Measurements from ENCODE around the gene FRK.
"Not testable (repeated sequence)": the region's sequence is repeated elsewhere in the genome, so short reads cannot be mapped to it uniquely, and the experiment has no call there.

FRK gene

GRCh38 chr6:116074732-116075390 lies 14.2 kb upstream of the FRK start:
- in situ Hi-C loops (cut with MboI; ENCODE audit: low sequenced_read_pairs), result no loop called here

DNA sequence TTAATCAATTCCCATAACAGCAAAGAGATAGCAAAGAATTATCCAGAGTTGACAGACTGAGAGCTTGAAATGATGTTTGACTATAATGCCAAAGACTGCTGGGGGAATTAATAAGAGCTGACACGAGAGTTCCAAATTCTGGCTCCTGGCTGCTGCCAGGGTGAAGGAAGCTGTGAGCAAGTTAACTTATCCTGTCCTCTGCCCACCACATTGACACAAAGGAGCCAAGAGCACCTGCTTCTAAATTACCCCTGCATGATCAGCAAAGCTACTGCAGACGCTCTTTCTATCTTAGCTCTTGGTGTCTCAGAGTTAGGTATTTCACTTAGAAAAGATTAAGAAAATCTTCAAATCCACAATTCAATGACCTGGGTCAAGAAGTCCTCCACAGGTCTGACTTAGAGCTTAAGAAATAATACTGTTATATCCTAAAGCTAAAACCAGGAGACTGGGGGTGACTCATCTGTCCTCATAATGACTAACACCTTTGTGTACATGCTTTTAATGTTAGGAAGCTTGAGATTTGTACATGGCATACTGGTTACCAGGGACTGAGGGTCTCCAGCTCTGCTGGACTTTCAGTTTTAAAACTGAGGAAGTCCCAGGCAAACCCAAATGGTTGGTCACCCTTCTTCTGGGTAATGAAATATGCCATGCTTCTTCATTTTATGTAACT lies 13.2 kb upstream of the FRK start:
- in situ Hi-C loops (cut with MboI; ENCODE audit: low sequenced_read_pairs), result no loop called here

DNA sequence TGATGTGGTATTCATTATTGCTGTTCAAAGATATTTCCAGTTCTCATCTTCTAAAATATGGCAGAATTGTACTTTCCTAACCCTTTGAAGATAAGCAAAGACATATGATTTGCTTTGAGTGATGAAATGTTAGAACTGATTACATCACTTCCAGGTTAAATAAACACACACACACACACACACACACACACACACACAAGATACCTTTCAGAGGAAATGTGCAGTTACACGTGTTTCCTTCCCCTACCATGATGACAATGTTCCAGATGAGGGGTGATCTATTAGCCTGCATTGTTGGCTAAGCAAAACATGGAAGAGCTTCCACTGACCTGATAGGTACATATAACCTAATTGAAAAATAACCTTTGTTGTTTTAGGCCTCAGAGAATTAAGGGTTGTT lies 11.7 kb upstream of the FRK start:
- in situ Hi-C loops (cut with MboI; ENCODE audit: low sequenced_read_pairs), result no loop called here

DNA sequence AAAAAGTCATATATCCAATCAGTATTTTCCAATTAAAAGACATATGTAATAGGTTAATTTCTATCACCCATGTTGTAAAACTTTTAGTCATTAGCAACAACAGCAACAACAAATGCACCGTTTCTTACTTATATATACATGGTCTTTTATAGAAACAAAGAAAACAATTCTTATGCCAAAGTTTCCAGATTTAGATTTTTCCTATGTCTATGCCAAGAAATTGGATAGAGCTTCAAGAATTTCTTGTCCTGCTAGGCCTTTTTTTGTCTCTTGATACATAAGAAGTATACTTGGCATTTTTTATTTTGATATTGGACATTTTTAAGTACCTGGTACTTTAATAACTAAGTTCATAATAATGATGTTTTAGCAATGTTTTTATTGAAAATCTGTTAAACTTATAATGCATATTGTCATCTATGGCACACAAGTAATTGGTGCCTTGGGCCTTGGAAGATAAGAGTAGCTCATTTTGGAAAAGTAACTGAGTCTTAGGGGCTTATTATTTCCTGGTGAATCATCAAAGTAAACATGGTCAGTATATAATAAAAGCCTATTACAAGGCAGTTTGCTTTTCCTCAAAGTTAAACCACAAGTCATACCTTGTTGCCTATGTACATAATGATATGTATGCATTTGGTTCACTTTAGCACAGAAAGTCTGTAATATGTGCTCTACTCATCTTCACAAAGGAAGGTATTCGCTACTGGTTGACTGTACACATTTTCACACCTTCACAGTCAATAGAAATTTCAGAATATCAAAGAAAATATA lies 10.1 kb upstream of the FRK start:
- in situ Hi-C loops (cut with MboI; ENCODE audit: low sequenced_read_pairs), result no loop called here

- in situ Hi-C loops (cut with MboI; ENCODE audit: low sequenced_read_pairs), result no loop called here
Observed at GRCh38 chr6:116070101-116070500, 9.4 kb upstream of the FRK start.

- in situ Hi-C loops (cut with MboI; ENCODE audit: low sequenced_read_pairs), result no loop called here
Observed at GRCh38 chr6:116066789-116067188, 6.1 kb upstream of the FRK start.

DNA sequence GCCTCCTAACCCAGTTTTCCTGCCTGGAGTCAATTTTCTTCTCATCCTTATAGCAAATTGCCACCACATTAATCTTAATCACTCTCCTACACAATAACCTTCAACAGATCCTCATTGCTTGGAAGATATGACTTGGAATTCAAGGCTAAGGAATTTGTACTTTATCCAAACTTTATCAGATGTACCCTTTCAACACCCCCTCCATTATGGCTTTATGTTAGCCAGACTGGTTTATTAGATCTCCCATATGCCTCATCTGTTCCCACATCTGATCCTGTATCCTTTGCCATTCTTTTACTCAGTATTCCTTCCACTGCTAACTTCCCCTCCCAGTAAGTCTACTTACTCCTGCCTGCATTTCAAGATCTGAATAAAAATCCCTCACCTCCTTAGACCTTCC lies 4.0 kb upstream of the FRK start:
- in situ Hi-C loops (cut with MboI; ENCODE audit: low sequenced_read_pairs), result no loop called here

GRCh38 chr6:116062496-116062895 lies 1.8 kb upstream of the FRK start:
- in situ Hi-C loops (cut with MboI; ENCODE audit: low sequenced_read_pairs), result no loop called here

- in situ Hi-C loops (cut with MboI; ENCODE audit: low sequenced_read_pairs), result no loop called here
Observed at GRCh38 chr6:116059713-116060571, 749 bp downstream of the FRK start.

- in situ Hi-C loops (cut with MboI; ENCODE audit: low sequenced_read_pairs), result no loop called here
Observed at GRCh38 chr6:116057766-116058165, 2.9 kb downstream of the FRK start.

- in situ Hi-C loops (cut with MboI; ENCODE audit: low sequenced_read_pairs), result no loop called here
Observed at GRCh38 chr6:116055513-116055912, 5.2 kb downstream of the FRK start.

GRCh38 chr6:116051244-116051643 lies 9.4 kb downstream of the FRK start:
- in situ Hi-C loops (cut with MboI; ENCODE audit: low sequenced_read_pairs), result no loop called here

GRCh38 chr6:116050737-116051136 lies 10.0 kb downstream of the FRK start:
- in situ Hi-C loops (cut with MboI; ENCODE audit: low sequenced_read_pairs), result no loop called here

- in situ Hi-C loops (cut with MboI; ENCODE audit: low sequenced_read_pairs), result no loop called here
Observed at GRCh38 chr6:116049321-116049720, 11.4 kb downstream of the FRK start.

DNA sequence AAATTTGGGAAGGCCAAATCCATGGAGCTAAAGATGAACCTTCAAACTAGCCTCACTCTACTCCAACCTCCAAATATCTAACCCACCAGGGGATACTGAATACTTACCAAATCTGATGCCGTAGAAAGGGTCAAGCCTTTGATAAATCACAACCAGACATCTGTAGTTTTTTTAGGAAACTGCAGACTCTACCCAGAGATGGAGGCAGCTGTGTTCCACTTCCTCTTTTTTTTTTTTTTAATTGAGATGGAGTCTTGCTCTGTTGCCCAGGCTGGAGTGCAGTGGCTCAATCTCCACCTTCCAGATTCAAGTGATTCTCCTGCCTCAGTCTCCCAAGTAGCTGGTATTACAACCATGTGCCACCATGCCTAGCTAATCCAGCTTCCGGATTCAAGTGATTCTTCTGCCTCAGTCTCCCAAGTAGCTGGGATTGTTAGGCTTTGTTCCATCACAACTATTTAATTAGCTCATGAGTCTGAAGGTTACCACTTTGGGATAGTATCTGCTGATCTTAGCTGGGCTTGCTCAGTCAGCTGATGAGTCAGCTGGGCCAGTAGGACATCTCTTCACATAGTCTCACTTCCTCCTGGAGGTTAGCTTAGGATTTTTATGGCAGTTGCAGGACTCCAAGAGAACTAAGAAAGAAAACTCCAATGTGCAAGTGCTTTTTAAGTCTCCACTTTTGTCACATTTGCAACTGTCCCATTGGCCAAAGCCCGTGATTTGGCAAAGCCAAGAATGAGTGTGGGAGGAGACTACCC lies 13.3 kb downstream of the FRK start:
- in situ Hi-C loops (cut with MboI; ENCODE audit: low sequenced_read_pairs), result no loop called here

GRCh38 chr6:116046737-116047136 lies 14.0 kb downstream of the FRK start:
- in situ Hi-C loops (cut with MboI; ENCODE audit: low sequenced_read_pairs), result no loop called here

- in situ Hi-C loops (cut with MboI; ENCODE audit: low sequenced_read_pairs), result not testable (repeated sequence)
Observed at GRCh38 chr6:116046272-116046671, 14.4 kb downstream of the FRK start.

DNA sequence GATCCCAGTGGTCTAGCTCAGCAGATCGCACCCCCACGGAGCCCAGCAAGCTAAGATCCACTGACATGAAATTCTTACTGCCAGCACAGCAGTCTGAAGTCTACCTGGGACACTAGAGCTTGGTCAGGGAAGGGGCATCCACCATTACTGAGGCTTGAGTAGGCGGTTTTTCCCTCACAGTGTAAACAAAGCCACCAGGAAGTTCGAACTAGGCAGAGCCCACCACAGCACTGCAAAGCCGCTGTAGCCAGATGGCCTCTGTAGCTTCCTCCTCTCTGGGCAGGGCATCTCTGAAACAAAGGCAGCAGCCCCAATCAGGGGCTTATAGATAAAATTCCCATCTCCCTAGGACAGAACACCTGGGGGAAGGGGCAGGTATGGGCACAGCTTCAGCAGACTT lies 18.8 kb downstream of the FRK start:
- in situ Hi-C loops (cut with MboI; ENCODE audit: low sequenced_read_pairs), result no loop called here

GRCh38 chr6:116040993-116041392 lies 19.7 kb downstream of the FRK start:
- in situ Hi-C loops (cut with MboI; ENCODE audit: low sequenced_read_pairs), result no loop called here

GRCh38 chr6:116036885-116037284 lies 23.8 kb downstream of the FRK start:
- in situ Hi-C loops (cut with MboI; ENCODE audit: low sequenced_read_pairs), result no loop called here

Measured in HL-60/S4 treated with retinoic acid at 250 ng/mL for 4 days and 3 days (cell line).